GM12891 (cell line): ENCODE data around the gene PDGFC.

Experiments
- POLR2A ChIP-seq: IDR thresholded peaks from 2 replicates; pipeline ENCODE4 v1.6.1; 2011; ENCODE audit warnings: low read depth, low read length, control low read depth
- SPI1 ChIP-seq: IDR thresholded peaks from 2 replicates; pipeline ENCODE4 v1.6.1; 2011; ENCODE audit warnings: low read depth, low read length, control low read depth

GRCh38 chr4:156889616-156890594 lies 81.7 kb downstream of the PDGFC start:
- TF ChIP-seq POLR2A: no peak
- no peak for TF ChIP-seq SPI1
